T-helper 2 cell treated with Interferon-gamma antibody and Interleukin-4, amounts not matched to agents 100 ng/mL and 5 ng/mL, for 36 hours (primary cell): ENCODE data around the gene MIF4GD. TPM values are rescaled to one million over a fixed set of nuclear protein-coding genes. Genes with fewer than 3 reads are reported as not detected.
"Not testable (repeated sequence)": the region's sequence is repeated elsewhere in the genome, so short reads cannot be mapped to it uniquely, and the experiment has no call there.

Experiments
- intact Hi-C: fragments of 100-400 bp; cut with micrococcal nuclease; formaldehyde crosslinking; loops from one replicate; pipeline ENCODE4 v1.15.1; 2023
- total RNA-seq: library from RNA; stranded (reverse); gene quantifications from 2 replicates; pipeline ENCODE4 v1.2.3, GENCODE V29; 2022

MIF4GD gene, protein sequence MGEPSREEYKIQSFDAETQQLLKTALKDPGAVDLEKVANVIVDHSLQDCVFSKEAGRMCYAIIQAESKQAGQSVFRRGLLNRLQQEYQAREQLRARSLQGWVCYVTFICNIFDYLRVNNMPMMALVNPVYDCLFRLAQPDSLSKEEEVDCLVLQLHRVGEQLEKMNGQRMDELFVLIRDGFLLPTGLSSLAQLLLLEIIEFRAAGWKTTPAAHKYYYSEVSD
- total RNA-seq = 41.6 and 43.0 TPM in 2 replicates

DNA sequence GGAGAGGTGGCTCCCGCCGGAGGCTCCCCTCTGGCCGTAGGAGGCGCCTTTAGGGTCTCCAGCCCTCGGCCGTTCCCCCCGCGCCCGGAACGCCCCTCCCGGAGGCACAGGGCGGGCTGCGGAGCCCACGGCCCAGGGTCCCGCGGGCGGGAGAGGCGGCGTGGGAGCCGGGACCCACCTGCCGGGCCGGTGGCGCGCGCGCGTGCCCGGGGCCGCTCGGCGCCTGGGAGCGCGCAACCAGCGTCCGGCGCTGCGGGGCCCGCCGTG, at the start of gene MIF4GD:
Gene MIF4GD, minus strand, starts transcription at position 266 of the 267 bp plus-strand sequence. CDS start 1,036 bp downstream, outside the sequence.
- intact Hi-C loops = loop anchor here (1.0 to 5.0 kb wide), 3 partner anchors 10 to 89 kb away; partner anchors contain the start of genes GGA3, MRPS7, SLC25A19 and SUMO2

DNA sequence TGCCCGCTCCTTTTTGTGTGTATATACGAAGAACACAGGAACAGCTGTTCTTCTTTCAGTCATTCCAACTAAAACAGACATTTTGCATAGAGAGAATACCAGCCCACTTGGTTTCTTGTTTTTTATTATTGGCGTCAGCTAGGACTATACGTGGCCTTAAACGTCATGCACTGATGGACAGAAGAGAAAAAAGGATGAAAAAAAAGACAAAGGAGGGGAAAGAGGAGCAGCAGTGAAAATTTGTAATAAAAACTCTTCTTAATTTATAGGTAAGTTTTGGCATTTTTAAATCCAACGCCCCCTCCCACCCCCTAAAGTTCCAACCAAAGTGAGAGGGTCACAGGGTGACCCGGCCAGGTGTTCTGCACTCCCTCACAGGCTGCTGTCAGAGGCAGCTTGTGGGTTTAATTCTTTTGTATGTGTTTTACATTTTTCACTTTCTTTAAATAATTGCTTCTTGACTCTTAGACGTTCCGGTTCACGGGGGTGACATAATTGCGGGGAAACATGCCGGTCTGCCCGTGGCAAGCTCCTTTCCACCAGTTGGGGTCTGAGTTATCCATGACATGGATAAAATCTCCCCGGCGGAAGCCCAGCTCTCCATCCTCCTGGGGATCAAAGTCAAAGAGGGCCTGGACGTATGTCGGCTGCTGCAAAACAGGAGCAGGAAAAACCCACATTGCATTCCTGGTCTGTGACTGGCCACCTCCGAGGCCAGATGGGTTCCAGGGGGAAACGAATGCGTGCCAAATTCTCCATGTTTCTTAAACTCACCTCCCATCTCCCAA, 49.1 kb upstream of the MIF4GD start:
- intact Hi-C loops = loop anchor here (5.0 kb wide), 1 partner anchor 47 kb away; no protein-coding TSS in a partner anchor

DNA sequence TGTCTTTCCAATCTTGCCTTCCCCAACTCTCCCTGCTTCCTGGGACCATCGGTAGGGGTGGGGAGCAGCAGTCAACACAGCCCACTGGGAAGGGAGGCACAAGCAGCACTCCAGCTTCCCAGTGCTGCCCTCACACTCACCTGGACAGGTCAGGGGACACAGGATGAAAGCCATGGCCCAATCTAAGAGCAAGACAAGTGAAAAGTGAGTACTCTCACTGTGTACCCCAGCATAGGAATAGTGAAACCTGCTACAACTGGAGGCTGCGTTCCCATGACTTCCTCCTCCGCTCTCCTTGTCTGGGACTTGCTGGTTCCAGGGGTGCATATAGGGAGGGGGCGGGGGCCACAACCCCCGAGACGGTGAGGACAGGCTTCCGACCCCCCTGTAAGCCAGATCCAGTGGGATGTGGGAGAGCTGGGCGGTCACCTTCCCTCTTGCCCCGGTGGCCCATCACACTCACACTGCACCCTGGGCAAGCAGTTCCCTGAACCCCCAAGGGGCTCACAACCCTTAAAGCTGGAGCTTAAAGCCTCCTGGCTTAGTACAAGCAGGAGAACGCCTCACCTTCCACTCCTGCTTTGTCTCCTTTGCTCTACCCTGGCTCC, 47.7 kb upstream of the MIF4GD start:
- intact Hi-C loops = no loop called here

DNA sequence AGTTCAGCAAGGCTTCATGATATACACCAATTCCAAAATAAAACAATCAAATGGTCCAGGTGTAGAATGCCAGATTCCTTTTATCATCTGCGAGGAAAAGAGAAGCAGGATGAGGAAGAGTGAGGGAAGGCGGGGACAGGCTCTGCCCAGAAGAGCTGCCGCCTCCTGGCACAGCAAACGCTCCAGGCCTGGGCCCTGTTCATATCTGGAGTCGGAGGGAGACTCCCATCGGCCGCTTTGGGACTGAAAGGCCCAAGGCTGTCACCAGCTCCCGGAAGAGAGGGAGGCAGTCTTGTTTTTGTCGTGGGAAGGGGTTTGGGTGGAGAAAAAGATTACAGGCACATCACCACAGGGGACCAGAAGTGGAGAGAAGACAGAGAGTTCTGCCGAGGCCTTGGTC, 47.2 kb upstream of the MIF4GD start:
- intact Hi-C loops = no loop called here

DNA sequence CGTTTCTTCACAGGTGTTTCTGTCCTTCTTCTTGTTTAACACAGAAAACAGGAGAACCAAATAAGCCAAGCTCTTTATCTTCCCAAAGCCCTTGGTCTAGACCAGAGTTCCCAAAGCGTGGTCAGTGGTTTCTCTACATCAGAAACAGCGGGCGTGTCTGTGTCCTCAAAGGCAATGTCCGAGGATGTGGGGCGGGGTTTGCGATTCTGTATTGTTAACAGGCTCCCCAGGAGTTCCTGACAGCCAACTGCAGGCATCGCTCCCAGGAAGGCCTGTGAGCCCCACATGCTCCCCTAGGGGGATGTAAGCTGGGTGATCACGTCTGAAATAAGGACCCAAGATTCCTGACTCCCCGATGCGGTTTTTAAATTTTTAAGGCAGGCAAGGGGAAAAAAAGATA, 46.6 kb upstream of the MIF4GD start:
- intact Hi-C loops = no loop called here

DNA sequence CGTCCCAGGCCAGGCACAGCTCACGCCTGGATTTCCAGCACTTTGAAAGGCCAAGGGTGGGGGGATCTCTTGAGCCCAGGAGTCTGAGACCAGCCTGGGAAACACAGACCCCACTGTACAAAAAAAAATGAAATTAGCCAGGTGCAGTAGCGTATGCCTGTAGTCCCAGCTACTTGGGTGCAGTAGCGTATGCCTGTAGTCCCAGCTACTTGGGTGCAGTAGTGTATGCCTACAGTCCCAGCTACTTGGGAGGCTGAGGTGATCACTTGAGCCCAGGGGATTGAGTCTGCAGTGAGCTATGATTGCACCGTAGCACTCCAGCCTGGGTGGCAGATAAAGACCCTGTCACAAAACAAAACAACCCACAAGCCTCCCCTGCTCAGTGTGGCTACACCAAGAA, 45.2 kb upstream of the MIF4GD start:
- intact Hi-C loops = no loop called here

DNA sequence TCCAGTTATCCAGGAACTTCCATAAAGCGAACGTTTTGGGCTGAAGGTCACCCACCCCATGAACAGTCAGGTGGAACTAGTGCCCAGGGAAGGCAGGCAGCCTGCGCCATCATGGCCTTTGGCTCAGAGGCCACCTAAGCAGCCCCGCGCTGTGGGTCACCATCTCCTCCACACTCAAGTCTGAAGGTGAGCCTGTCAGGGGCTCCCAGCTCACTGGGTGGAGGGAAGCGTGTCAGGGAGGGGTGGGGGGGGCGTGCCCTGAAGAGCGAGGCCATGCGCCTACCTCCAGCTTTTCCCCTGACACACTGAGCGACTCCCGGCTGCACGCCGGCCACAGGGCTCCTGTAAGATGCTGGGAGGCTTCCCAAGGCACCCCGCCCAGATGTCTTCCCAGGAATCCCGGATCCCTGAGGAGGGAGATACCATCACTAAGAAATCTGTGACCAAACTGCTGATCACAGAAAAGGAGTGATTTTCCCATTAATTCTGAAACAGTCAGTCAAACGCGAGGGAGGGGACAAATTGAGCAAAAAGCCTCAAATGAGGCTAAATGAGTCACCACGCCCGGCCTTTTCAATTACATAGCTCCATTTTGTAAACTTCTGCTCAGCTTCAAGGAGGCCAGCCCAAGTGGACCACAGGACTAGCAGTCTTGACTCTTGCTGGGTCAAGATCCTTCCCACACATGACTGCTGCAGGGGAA, 44.7 kb upstream of the MIF4GD start:
- intact Hi-C loops = no loop called here

DNA sequence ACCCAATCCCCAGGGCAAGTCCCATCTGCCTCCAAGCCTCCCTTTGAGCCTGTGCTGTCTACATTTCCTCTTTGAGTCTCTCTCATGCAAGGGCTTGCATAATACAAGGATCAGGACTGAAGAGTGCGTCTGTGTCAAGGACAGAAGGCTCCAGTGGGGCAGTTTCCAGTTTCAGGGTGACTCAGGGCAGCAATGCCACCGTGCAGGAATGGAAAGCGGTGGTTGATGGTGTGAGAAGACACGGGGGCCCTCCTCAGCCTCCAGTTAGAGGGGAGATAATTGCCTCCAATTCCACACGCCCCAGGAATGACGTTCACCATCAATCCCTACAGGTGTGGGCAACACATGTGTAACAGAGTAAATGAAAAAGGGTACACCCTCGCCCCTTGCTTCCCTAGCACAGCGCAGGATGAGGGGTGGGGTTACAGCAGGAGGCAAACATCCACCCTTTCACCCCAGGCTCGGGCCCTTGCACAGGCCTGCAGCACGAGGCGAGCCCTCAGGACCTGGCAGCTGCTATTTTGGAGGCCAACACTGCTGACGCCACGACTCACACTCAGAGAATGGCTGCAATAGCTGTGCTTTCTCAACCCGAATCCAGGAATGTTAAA, 43.0 kb upstream of the MIF4GD start:
- intact Hi-C loops = no loop called here

DNA sequence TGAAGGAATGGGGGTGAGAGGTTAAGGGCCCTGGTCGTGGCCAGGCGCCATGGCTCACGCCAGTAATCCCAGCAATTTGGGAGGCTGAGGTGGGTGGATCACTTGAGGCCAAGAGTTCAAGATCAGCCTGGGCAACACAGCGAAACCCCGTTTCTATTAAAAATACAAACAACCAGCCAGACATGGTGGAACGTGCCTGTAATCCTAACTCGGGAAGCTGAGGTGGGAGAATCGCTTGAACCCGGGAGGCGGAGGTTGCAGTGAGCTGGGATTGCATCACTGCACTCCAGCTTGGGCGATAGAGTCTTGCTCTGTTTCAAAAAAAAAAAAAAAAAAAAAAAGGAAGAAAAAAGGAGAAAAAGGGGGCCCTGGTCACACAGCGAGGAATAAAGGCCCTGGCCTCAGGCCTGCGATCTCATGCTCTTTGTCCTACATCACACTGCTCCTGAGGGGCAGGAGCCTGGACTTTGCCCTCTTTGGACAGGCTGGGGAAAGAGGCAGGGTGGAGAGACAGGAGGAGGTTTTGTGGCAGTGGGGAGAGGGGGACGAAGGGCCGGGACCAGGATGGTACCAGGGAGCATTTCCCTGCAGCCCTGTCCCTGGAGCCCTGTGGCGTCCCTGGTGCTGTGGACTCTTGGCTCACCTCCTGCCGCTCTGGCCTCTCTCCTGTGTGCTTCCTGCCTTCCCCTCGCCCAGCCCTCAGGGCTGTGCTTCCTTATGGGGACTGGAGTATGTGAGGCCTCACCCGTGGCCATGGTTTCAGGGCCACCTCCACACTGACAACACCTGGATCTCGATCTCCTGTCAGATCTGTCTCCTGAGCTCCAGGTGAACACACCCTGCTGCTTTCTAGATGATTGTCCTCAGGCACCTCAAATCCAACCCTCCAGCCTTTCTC, 38.0 kb upstream of the MIF4GD start:
- intact Hi-C loops = no loop called here

DNA sequence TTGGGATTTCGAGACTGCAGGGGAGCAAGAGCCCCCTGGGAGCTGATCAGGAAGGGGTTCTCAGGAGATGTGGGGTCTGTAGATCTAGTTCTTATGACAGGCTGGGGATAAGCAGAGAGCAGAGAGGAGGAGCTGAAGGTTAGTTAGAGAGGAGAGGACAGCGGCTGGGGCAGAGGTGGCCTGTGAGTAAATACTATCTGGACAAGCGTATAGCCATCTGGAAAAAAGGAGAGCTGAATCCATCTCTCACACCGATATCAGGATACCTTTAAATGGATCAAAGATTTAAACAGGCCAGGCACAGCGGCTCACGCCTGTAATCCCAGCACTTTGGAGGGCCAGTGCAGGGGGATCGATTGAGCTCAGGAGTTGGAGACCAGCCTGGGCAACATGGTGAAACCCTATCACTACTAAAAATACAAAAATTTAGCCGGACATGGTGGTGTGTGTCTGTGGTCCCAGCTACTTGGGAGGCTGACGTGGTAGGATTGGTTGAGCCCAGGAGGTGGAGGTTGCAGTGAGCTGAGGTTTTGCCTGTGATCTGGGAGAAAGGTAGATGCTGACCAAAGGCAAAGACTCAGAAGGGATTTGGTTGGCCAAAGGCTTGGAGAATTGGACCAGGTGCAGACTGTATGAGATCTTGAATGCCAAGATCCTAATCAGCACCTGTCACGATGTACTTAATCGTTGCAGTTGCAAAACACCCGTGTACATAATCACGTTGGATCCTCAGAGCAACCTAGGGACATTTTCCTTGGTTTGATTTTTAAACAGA, 37.1 kb upstream of the MIF4GD start:
- intact Hi-C loops = no loop called here

DNA sequence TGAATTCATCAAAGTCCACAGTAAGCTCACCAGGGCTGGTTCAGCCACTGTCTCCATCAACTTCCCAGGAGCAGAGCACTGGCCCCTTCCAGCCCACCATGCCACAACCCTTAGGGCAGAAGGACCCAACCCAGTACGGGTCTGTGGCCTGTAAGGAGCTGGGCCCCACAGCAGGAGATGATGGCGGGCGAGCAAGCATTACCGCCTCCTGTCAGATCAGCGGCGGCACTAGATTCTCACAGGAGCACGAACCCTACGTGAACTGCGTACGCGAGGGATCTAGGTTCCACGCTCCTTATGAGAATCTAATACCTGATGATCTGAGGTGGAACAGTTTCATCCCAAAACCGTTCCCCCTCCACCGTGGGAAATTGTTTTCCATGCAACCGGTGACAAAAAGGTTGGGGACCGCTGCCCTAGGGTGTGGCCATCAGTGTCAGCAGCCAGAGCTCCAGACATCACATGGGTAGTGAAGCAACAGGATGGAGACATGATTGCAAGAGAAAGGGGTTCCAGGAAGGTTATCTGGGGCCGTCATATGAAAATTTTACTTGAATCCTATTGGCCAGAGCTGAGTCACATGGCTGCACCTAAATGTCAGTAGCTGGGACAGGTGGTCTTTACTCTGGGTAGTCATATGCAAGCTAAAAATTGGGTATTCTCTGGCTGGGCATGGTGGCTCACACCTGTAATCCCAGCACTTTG, 30.6 kb upstream of the MIF4GD start:
- intact Hi-C loops = no loop called here

DNA sequence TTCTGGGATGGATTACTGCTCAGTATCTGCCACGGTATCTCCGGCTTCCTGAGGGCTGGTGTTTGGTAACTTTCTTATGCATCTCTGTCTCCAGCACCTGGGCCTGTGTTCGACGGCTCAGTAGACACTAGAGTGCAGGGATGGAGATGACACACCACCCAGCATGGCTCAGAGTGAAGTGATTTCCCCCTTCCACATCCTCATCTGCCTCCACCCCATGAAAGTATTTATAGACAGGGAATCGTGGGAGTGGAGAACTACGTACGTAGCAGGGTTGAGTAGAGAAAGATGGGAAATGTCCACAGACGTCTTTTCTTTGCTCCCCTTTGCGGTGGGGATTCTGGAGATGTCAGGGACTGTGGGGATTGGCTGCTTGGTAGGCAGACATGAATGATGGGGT, 30.0 kb upstream of the MIF4GD start:
- intact Hi-C loops = no loop called here

DNA sequence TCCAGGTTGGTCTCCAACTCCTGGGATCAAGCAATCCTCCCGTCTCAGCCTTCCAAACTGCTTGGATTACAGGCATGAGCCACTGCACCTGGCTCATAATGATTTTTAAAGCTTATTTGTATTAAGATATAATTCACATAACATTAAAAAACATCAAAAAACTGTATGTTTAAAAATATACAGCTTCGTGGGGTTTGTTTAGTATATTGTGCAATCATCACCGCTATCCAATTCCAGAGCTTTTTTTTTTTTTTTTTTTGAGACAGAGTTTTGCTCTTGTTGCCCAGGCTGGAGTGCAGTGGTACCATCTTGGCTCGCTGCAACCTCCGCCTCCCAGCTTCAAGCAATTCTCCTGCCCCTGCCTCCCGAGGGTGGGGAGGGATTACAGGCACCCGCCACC, 29.2 kb upstream of the MIF4GD start:
- intact Hi-C loops = no loop called here

DNA sequence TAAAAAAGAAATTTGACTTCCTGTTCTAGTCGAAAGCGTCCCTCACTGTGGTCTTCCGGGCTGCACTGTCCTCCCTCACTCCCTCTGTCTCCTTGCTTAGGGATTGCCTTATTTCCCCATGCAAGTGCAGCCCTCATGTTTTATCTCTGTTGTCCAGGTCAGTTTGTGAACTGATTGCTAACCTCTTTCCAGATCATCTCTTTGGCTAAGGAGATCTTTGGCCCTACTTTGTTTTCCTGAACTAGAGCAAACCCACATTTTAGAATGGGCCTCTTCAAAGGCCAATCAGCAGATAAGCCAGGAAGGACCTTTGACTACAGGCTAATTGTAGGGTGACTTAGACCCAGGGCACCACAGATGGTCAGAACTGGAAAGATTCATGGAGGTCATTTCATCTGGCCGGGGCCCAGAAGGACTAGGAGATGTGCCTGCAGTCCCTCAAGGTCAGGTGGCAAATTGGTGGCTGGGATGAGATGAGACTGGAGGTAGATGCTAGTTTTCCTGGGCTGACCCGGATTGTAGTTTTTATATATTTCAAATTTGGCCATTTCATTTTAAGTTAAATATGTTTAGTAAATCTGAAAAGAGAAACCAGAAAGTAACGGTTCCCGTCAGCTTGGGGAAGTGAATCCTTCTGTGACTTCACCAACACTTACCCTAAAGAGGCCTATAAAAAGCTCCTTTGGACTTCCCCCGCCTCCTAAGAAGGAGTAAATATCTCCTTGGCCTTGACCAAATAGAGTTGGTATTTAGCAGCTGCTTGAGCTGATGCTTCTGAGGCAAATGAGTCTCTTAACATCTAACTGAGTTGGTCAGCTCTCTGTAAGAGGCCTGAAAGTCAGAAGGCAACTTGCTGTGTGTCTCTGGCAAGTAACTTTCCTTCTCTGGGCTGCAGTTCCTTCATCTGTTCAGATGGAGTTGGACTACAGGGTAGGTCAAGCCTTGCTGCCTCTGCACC, 24.4 kb upstream of the MIF4GD start:
- intact Hi-C loops = loop anchor here (5.0 kb wide), 1 partner anchor 47 kb away; no protein-coding TSS in a partner anchor

DNA sequence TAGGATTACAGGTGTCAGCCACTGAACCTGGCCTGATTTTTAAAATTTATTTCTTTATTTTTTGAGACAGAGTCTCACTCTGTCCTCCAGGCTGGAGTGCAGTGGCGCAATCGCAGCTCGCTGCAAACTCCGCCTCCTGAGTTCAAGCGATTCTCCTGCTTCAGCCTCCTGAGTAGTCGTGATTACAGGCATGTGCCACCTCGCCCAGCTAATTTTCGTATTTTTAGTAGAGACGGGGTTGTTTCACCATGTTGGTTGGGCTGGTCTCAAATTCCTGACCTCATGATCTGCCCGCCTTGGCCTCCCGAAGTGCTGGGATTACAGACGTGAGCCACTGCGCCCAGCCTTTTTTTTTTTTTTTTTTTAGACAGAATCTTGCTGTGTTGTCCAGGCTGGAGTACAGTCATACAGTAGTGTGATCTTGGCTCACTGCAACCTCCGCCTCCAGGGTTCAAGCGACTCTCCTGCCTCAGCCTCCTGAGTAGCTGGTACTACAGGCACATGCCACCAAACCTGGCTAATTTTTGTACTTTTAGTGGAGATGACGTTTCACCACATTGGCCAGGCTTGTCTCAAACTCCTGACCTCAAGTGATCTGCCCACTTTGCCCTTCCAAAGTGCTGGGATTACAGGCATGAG, 21.9 kb upstream of the MIF4GD start:
- intact Hi-C loops = not testable (repeated sequence)

DNA sequence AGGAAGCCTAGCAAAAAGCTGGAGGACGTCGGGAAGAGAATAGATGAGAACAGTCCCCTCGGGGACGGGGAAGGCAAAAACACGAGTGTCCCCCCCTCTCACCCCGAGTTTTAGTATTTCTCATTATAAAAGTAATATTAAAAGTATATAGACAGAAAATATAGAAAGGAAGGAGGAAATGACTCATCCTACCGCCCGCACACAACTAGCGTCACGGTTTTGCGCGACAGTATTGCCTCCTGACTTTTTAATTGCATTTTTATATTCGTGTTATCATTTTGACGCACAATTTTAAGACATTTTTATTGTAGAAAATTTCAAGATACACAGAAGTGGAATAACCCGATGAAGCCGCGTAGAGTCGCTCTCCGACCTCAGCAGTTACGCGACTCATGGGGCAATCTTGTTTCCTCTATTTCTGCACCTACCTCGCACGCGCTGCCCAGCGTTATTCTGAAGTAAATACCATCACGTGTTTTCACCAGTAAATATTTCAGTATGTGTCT, 18.9 kb upstream of the MIF4GD start:
- intact Hi-C loops = loop anchor here (1.0 to 5.0 kb wide), 8 partner anchors 19 to 417 kb away; partner anchors contain the start of genes FDXR, GGA3, GRB2 and MIF4GD
